Placental epithelial cell (primary cell): ENCODE measurements around the gene GABRR3. TPM values are rescaled to one million over a fixed set of nuclear protein-coding genes. Genes with fewer than 3 reads are reported as not detected.

Source experiments
- total RNA-seq: library from RNA; depleted of rRNA; stranded (reverse); fragments of >200 nt; gene quantifications from 2 replicates; pipeline ENCODE4 v1.2.3, GENCODE V29; 2012

The GABRR3 gene
- not detected in 2 replicates for total RNA-seq

DNA sequence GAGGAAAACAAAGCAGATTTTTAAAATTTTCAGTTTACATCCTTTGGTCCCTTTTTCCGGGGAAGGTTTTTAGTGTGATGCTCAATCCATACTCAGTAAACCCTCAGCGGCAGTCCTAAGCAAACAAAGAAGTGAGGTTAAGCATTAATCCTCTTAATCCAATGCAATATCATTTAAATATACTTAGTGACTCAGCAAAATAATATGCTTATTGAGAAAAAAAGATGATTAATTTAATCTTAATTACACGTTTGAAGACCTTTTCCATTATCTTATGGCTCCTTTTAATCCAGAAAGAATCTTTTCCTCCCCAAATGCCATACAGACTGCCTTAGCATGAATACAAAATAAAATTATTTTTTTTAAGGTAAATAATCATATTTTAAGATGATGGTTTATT lies at the start of gene GABRR3:
Gene GABRR3, minus strand, starts transcription at position 108 of the 400 bp plus-strand sequence. CDS start 328 bp downstream, outside the sequence.

DNA sequence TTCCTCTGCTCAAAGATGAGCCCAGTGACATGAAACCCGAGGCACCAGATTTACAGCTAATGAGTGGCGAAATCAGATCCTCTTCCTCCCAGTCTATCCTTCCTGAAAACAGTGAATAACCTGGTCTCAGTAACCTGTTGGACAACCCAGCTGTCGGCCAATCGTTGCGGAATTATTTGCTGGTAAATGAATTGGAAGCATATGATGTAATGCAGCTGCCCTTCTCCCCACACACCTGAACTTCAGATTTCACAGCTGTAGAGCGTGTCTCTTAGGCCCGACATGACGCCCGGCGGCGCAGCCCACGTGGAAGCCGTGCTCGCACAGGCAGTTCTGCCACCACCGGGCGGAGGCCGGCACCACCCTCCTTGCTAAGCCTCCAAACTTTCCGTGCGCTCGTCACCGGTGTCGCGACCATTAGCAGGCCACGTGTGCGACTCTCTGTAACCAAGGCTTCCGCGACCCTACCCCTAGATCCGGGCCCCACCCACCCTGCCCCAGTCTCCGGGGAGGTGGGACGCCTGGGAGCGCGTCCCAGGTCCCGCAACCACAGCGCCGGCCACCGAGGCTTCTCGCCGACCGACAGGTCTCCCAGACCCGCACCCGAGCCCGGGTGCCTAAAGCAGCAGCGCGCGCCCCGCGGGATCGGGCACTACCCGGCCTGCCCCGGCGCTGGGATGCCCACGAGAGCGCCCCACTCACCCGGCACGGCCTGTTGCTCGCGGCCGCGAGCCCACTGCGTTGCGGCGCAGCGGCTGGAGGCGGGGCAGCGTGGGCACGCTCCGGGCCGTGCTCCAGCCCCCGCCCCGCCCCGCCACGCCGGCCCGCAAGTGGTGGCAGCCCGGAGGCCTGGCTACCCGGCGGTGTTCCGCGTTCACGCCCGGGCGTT lies 63.2 kb downstream of the GABRR3 start, which contains the start of gene RIOX2:
Gene RIOX2, minus strand, starts transcription at position 753 of the 889 bp plus-strand sequence. CDS start 4,838 bp downstream, outside the sequence.

Other genes with a start within 250 kb of the GABRR3 start
- gene CRYBG3, start 213.3 kb downstream of the GABRR3 start, total RNA-seq, result 23.3 and 23.6 TPM in 2 replicates
- gene RIOX2, start 62.9 kb downstream of the GABRR3 start, total RNA-seq, result 52.2 and 67.3 TPM in 2 replicates
- not detected in 2 replicates for gene OR5AC2, start 51.9 kb upstream of the GABRR3 start, total RNA-seq
- not detected in 2 replicates for gene OR5H1, start 95.4 kb upstream of the GABRR3 start, total RNA-seq
- gene OR5H14, start 112.2 kb upstream of the GABRR3 start, total RNA-seq, result not detected in 2 replicates
- not detected in 2 replicates for gene OR5H15, start 131.4 kb upstream of the GABRR3 start, total RNA-seq
- not detected in 2 replicates for gene OR5H6, start 228.9 kb upstream of the GABRR3 start, total RNA-seq
- gene OR5H2, start 247.2 kb upstream of the GABRR3 start, total RNA-seq, result not detected in 2 replicates